AG04449 (cell line): Measurements from ENCODE around the gene DPM3.

Experiments
- CTCF ChIA-PET: fragments of 350-600 bp; formaldehyde crosslinking; extraction: SDS; loops from one replicate; lab custom pipeline; 2021; ENCODE audit warnings: antibody characterized with exemption; lab: Yijun Ruan, JAX
- POLR2A ChIA-PET: fragments of 400-600, 350-600 bp; formaldehyde crosslinking; extraction: SDS; loops from one replicate; lab custom pipeline; 2020; ENCODE audit warnings: antibody characterized with exemption, inconsistent platforms; lab: Yijun Ruan, JAX
- DNase-seq: peaks from one replicate; pipeline ENCODE4 v3.0.0-alpha.2; 2010; ENCODE audit warnings: low read depth, low spot score
- H3K4me3 ChIP-seq: 2 replicates; pipeline ENCODE4 v1.5.1; 2011; ENCODE audit warnings: low read depth, mild to moderate bottlenecking, control low read depth, low read length
- TF ChIP-seq, protein P1 (sequence below): IDR thresholded peaks from one replicate; pipeline ENCODE4 v1.5.1; 2011; ENCODE audit warnings: mild to moderate bottlenecking, moderate library complexity, low read length, control low read depth, inconsistent platforms; ENCODE audit not compliant: insufficient read depth; ENCODE audit errors: missing control alignments

The DPM3 gene

DNA sequence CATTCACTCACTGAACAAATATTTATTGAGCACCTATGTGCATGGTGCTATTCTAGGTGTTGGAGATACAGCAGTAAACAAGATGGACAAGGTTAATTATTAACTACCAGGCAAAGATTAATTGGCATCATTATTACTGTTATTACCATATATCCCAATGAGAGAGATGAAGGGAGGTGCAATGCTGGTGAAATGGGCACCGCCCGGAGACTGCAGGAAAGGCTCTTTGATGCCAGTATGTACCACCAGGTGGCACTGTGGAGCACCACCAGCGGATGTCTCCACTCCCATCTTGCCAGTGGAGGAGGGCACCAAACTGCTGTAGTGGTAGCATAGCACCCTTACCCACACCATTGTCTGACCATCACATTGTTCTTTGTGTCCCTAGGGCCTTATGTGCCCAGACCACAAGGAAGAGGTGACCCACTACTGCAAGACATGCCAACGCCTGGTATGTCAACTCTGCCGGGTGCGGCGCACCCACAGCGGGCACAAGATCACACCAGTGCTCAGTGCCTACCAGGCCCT is 36.3 kb upstream of the DPM3 start:
- TF ChIP-seq, protein P1, sequence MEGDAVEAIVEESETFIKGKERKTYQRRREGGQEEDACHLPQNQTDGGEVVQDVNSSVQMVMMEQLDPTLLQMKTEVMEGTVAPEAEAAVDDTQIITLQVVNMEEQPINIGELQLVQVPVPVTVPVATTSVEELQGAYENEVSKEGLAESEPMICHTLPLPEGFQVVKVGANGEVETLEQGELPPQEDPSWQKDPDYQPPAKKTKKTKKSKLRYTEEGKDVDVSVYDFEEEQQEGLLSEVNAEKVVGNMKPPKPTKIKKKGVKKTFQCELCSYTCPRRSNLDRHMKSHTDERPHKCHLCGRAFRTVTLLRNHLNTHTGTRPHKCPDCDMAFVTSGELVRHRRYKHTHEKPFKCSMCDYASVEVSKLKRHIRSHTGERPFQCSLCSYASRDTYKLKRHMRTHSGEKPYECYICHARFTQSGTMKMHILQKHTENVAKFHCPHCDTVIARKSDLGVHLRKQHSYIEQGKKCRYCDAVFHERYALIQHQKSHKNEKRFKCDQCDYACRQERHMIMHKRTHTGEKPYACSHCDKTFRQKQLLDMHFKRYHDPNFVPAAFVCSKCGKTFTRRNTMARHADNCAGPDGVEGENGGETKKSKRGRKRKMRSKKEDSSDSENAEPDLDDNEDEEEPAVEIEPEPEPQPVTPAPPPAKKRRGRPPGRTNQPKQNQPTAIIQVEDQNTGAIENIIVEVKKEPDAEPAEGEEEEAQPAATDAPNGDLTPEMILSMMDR: peak; percentile 89
- ChIA-PET CTCF (interaction anchor here (0.8 to 14.6 kb wide), 17 partner anchors 9 to 472 kb away, joined by 3 to 457 read pairs (median 9); partner anchors contain the start of genes MTX1 and THBS3), POLR2A (no interaction called here)
- H3K4me3 ChIP-seq: no peak overlapping the region
- DNase-seq: no peak

DNA sequence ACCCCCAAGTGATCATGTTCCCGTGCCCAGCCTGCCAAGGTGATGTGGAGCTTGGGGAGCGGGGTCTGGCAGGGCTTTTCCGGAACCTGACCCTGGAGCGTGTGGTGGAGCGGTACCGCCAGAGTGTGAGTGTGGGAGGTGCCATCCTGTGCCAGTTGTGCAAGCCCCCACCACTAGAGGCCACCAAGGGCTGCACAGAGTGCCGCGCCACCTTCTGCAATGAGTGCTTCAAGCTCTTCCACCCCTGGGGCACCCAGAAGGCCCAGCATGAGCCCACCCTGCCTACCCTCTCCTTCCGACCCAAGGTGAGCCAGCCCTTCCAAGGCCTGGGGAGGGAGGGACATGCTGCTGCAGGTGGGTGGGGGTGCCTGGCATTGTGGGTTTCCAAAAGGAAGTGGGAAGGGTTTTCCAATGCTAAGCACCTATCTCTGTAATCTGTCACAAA is 35.6 kb upstream of the DPM3 start:
- CTCF ChIA-PET: interaction anchor here (0.8 to 14.6 kb wide), 19 partner anchors 9 to 475 kb away, joined by 3 to 457 read pairs (median 6); partner anchors contain the start of genes MTX1, RUSC1, SLC50A1 and THBS3
- no peak overlapping the region; the same call in 1 of the 2 replicates for H3K4me3 ChIP-seq
- POLR2A ChIA-PET: no interaction called here

DNA sequence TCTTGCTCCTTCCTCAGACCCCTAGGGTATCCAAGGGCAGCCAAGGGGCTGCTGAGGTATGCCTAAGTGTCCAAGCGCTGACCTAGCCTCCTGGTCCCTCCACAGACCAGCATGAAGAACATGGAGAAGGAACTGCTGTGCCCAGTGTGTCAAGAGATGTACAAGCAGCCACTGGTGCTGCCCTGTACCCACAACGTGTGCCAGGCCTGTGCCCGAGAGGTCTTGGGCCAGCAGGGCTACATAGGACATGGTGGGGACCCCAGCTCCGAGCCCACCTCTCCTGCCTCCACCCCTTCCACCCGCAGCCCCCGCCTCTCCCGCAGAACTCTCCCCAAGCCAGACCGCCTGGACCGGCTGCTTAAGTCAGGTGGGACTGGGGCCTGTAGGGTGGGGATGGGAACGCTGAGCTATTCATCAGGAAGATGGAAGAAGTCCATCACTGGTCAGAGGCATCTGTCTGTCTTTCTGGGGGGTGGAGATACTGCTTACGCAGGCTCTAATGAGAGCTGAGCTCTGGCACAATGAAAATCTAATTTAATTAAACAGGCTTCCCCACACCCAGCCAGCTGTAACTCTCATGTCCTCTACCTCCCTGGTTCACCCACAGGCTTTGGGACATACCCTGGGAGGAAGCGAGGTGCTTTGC is 35.1 kb upstream of the DPM3 start:
- no peak for DNase-seq

More for the DNA sequence above, 35.6 kb upstream of the DPM3 start:
- no peak for DNase-seq
- TF ChIP-seq, protein P1: peak; percentile 18

DNA sequence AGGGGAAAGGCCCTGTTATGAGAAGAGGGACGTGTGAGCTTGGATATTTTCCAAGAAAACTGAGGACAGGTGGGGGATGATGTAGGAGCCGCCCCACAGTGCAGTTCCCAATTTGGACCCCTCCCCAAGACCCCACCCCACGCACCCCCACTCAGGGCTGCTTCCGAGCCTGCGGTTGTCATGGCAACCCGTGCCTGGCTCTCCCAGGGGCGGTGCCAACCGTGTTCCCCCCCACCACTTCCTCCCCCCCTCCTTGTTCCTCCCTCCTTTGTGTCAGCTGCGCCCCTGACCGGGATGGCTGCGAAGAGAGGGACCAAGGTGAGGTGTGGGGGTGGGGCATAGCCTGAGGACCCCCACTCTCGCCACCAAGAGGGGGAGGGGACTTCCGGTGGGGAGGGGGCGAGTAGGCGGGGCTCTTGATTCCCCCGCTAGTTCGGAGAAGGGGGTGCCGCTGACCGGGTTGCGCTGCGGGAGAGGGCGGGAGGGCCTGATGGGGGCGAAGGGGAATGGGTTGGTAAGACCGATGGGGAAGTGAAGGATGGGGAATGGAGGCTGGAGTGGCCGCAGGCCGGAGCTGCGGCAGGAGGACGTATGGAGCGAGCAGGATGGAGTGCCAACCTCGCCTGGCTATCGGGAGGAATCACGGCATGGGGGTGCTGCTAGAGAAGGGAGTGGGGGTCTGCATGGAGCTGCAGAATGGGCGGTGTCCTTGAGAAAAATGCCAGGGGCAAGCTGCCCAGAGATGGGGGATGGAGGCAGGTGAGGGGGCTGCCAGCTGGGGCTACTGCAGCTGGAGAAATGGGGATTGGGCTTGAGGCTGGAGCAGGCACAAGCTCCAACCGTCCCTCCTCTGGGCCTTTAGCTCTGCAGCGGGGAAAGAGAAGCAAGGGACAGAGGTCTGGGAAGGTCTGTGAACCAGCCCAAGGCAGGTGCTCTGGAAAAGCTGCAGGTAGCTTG is 34.3 kb upstream of the DPM3 start:
- TF ChIP-seq, protein P1: no peak
- CTCF ChIA-PET: interaction anchor here (0.6 to 14.6 kb wide), 31 partner anchors 8 to 477 kb away, joined by 3 to 457 read pairs (median 6); partner anchors contain the start of genes MTX1, RUSC1, SLC50A1 and THBS3
- peak overlapping the region; percentile 98 for H3K4me3 ChIP-seq
- POLR2A ChIA-PET: interaction anchor here (1.3 kb wide), 1 partner anchor 20 kb away, joined by 9 read pairs; no protein-coding TSS in a partner anchor
- DNase-seq: no peak

More for the DNA sequence above, 35.1 kb upstream of the DPM3 start:
- H3K4me3 ChIP-seq: peak overlapping the region; percentile 98
- POLR2A ChIA-PET: interaction anchor here (1.3 kb wide), 1 partner anchor 19 kb away, joined by 9 read pairs; no protein-coding TSS in a partner anchor
- CTCF ChIA-PET: interaction anchor here (0.8 to 14.6 kb wide), 26 partner anchors 9 to 476 kb away, joined by 3 to 457 read pairs (median 6); partner anchors contain the start of genes MTX1, RUSC1, SLC50A1 and THBS3
- TF ChIP-seq, protein P1: no peak

DNA sequence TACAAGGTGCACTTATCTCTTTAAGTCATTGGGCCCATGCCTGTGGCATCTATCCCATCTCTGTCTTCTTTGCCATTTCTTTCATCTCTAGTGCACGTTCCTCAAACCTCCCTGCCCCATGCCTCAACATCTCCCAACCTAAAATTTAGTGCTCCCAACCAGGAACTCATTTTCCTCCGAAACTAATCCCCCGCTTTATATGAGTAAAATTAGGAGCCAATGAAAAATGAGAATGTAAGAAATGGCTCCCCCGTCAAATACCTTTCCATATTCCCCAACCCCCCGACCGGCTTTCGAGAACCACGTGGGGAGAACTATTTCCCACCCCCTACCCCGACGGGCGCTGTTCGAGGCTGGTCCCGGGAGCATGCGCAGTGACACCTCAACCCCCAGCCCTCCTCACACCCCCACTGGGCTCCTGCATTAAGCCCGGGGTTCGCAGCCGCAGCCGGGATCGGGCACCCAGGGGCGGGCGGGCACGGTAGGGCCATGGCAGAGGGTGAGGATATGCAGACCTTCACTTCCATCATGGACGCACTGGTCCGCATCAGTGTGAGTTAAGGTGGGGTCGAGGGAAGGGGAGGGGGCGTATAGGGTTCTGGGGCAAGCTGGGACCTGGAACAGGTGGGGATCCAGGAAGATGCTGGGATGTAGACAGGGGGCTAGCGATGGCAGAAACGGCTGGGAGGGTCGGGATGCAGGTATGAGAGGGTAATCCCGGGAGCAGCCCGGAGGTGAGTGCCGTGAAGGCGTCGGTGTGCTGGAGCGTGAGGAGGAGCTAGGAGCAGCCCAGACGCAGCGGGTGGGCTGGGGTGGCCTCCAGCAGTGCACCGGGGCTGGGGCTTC is 33.4 kb upstream of the DPM3 start, which contains the start of gene TRIM46:
Gene TRIM46, plus strand, starts transcription at position 372 of the 846 bp plus-strand sequence. Its CDS starts 118 bp downstream, at position 490.
- TF ChIP-seq, protein P1: no peak
- CTCF ChIA-PET: interaction anchor here (0.7 to 14.6 kb wide), 52 partner anchors 8 to 431 kb away, joined by 3 to 457 read pairs (median 5); partner anchors contain the start of genes CLK2, EFNA3, MTX1 and SLC50A1
- no peak for DNase-seq
- POLR2A ChIA-PET: interaction anchor here (0.8 to 1.9 kb wide), 5 partner anchors 20 to 89 kb away, joined by 3 to 17 read pairs (median 5); no protein-coding TSS in a partner anchor
- peak within 1 kb of the TSS; percentile 98 for H3K4me3 ChIP-seq
